Cardiac muscle cell (in vitro differentiated cells and primary cell): Measurements from ENCODE around the gene ACD. TPM values are rescaled to one million over a fixed set of nuclear protein-coding genes. Genes with fewer than 3 reads are reported as not detected.

Source experiments
- DNase-seq, 2 donors: peaks; one replicate each; pipeline versions ENCODE4 v3.0.0 to v3.0.0-alpha.2; 2010 to 2017; ENCODE audit warnings: low read depth in 1 of 2, low spot score in 1 of 2
- H3K27ac ChIP-seq: fragments of 200-600 bp; sonication (generic); 2 replicates; pipeline ENCODE4 v1.5.1; 2016
- H3K27me3 ChIP-seq: fragments of 200-600 bp; sonication (generic); 2 replicates; pipeline ENCODE4 v1.6.0; 2016; ENCODE audit warnings: control low read depth
- H3K36me3 ChIP-seq: fragments of 200-600 bp; sonication (generic); 2 replicates; pipeline ENCODE4 v1.5.1; 2016; ENCODE audit warnings: control low read depth
- H3K4me1 ChIP-seq: fragments of 200-600 bp; sonication (generic); 2 replicates; pipeline ENCODE4 v1.8.1; 2017; ENCODE audit warnings: low read depth, mild to moderate bottlenecking, mixed run types
- H3K4me3 ChIP-seq: fragments of 200-600 bp; sonication (generic); 2 replicates; pipeline ENCODE4 v1.5.1; 2016; ENCODE audit warnings: mild to moderate bottlenecking
- H3K9me3 ChIP-seq: fragments of 200-600 bp; sonication (generic); 2 replicates; pipeline ENCODE4 v1.5.1; 2017; ENCODE audit warnings: low read depth, mild to moderate bottlenecking, control low read depth
- CTCF ChIP-seq: IDR thresholded peaks from 2 replicates; pipeline ENCODE4 v1.5.1; 2012; ENCODE audit warnings: low read depth, mild to moderate bottlenecking, low read length
- polyA plus RNA-seq: library from polyadenylated mRNA; unstranded; fragments of >200 nt; fragmentation: Nextera tagmentation; extraction: Ambion mirVana; gene quantifications from 2 replicates; pipeline ENCODE4 v1.2.1, GENCODE V29; 2016
- total RNA-seq: library from RNA; depleted of rRNA; stranded (reverse); fragments of >200 nt; gene quantifications from 2 replicates; pipeline ENCODE4 v1.2.3, GENCODE V29; 2016

The ACD gene
- total RNA-seq = 17.2 and 25.5 TPM in 2 replicates
- polyA plus RNA-seq = 25.1 and 31.8 TPM in 2 replicates

- H3K27ac ChIP-seq = peak within 1 kb of the TSS; percentile 48
- no peaks in the 10 kb centered on the region for H3K9me3 ChIP-seq
- peak within 1 kb of the TSS; percentile 85 for H3K4me3 ChIP-seq
- no peak for TF ChIP-seq CTCF
- H3K27me3 ChIP-seq = peaks cover 16% of the 10 kb centered on the region
- peaks cover 3% of the 10 kb centered on the region for H3K4me1 ChIP-seq
- DNase-seq = peak; percentile 91 to 93
- H3K36me3 ChIP-seq = no peaks in the 10 kb centered on the region
Observed at GRCh38 chr16:67659675-67660563, at the start of gene ACD. ACD (minus strand) TSS chr16:67660260; CDS start chr16:67660220, 40 bp downstream.

- H3K27ac ChIP-seq = no peak overlapping the region
- peaks cover 83% of the 10 kb centered on the region for H3K27me3 ChIP-seq
- no peak overlapping the region for H3K4me3 ChIP-seq
- H3K9me3 ChIP-seq = no peaks in the 10 kb centered on the region
- no peak for TF ChIP-seq CTCF
- no peaks in the 10 kb centered on the region for H3K36me3 ChIP-seq
- H3K4me1 ChIP-seq = no peaks in the 10 kb centered on the region
- no peak for DNase-seq
Observed at GRCh38 chr16:67709050-67709449, 49.0 kb upstream of the ACD start.

- Histone ChIP-seq H3K27me3 (peaks cover 83% of the 10 kb centered on the region), H3K27ac (no peak overlapping the region), H3K9me3 (no peaks in the 10 kb centered on the region), H3K4me3 (no peak overlapping the region), H3K36me3 (no peaks in the 10 kb centered on the region), H3K4me1 (no peaks in the 10 kb centered on the region)
- no peak for DNase-seq
- no peak for TF ChIP-seq CTCF
Observed at GRCh38 chr16:67708368-67708771, 48.3 kb upstream of the ACD start.

- no peaks in the 10 kb centered on the region for H3K9me3 ChIP-seq
- H3K27ac ChIP-seq = no peak overlapping the region
- H3K36me3 ChIP-seq = no peaks in the 10 kb centered on the region
- no peak for TF ChIP-seq CTCF
- peaks cover 84% of the 10 kb centered on the region for H3K27me3 ChIP-seq
- H3K4me1 ChIP-seq = no peaks in the 10 kb centered on the region
- DNase-seq = no peak
- H3K4me3 ChIP-seq = no peak overlapping the region
Observed at GRCh38 chr16:67707790-67708189, 47.7 kb upstream of the ACD start.

GRCh38 chr16:67707210-67707609 lies 47.1 kb upstream of the ACD start:
- DNase-seq = no peak
- Histone ChIP-seq H3K4me3 (no peak overlapping the region), H3K36me3 (no peaks in the 10 kb centered on the region), H3K27me3 (peaks cover 88% of the 10 kb centered on the region), H3K4me1 (no peaks in the 10 kb centered on the region), H3K9me3 (no peaks in the 10 kb centered on the region), H3K27ac (no peak overlapping the region)
- no peak for TF ChIP-seq CTCF
